GM12878 (cell line): ENCODE data around the gene TRPV3. TPM values are rescaled to one million over a fixed set of nuclear protein-coding genes. Genes with fewer than 3 reads are reported as not detected.

ENCODE experiments used
- BHLHE40 ChIP-seq, 2 experiments: fragments of 450-650 bp in 1 of 2; IDR thresholded peaks; 2 replicates each; pipeline ENCODE4 v1.6.1; 2011 to 2017; ENCODE audit warnings: low read depth in 2 of 2, borderline replicate concordance in 1 of 2, improper control_type of control experiment in 1 of 2, low read length in 1 of 2, mild to moderate bottlenecking in 1 of 2
- ETV6 ChIP-seq, 2 experiments: fragments of 450-650 bp in 1 of 2; IDR thresholded peaks in 1 of 2; conservative IDR thresholded peaks in 1 of 2; 2 replicates each; pipeline ENCODE4 v1.6.1; 2014; ENCODE audit warnings: antibody characterized with exemption in 1 of 2, borderline replicate concordance in 1 of 2, low read depth in 1 of 2, mild to moderate bottlenecking in 1 of 2, moderate library complexity in 1 of 2
- GATAD2B ChIP-seq: fragments of 450-650 bp; conservative IDR thresholded peaks from 2 replicates; pipeline ENCODE4 v1.6.1; 2017; ENCODE audit warnings: low read depth, mild to moderate bottlenecking, moderate library complexity
- JUNB ChIP-seq: IDR thresholded peaks from 2 replicates; pipeline ENCODE4 v1.6.1; 2016; ENCODE audit warnings: antibody characterized with exemption, mild to moderate bottlenecking
- MLLT1 ChIP-seq: fragments of 450-650 bp; IDR thresholded peaks from 2 replicates; pipeline ENCODE4 v1.6.1; 2016; ENCODE audit warnings: mild to moderate bottlenecking
- MTA2 ChIP-seq: fragments of 450-650 bp; IDR thresholded peaks from 2 replicates; pipeline ENCODE4 v1.6.1; 2016; ENCODE audit warnings: low read depth, mild to moderate bottlenecking, moderate library complexity
- MTA3 ChIP-seq: IDR thresholded peaks from 2 replicates; pipeline ENCODE4 v1.6.1; 2012; ENCODE audit warnings: low read length, inconsistent platforms, borderline replicate concordance
- NBN ChIP-seq: fragments of 450-650 bp; IDR thresholded peaks from 2 replicates; pipeline ENCODE4 v1.6.1; 2016
- NR2C2 ChIP-seq: IDR thresholded peaks from 2 replicates; pipeline ENCODE4 v1.6.1; 2011; ENCODE audit warnings: borderline replicate concordance, low read depth; ENCODE audit not compliant: control insufficient read depth, insufficient read length
- SRF ChIP-seq, 2 experiments: IDR thresholded peaks; 2 replicates each; pipeline ENCODE4 v1.6.1; 2011; ENCODE audit warnings: low read depth in 2 of 2, low read length in 2 of 2, mild to moderate bottlenecking in 1 of 2, moderate library complexity in 1 of 2
- ZNF207 ChIP-seq: fragments of 450-650 bp; IDR thresholded peaks from 2 replicates; pipeline ENCODE4 v1.6.1; 2014; ENCODE audit warnings: antibody characterized with exemption, mild to moderate bottlenecking, borderline replicate concordance
- ZNF217 ChIP-seq: fragments of 450-650 bp; IDR thresholded peaks from 2 replicates; pipeline ENCODE4 v1.6.1; 2017; ENCODE audit warnings: antibody characterized with exemption, mild to moderate bottlenecking
- polyA plus RNA-seq, 11 experiments: library from polyadenylated mRNA; depleted of rRNA in 4 of 11; unstranded in 6 of 11; stranded (reverse) in 5 of 11; fragments of >200 nt; fragmentation: Nextera tagmentation in 4 of 11; fragmentation: Illumina TruSeq in 1 of 11; extraction: Ambion mirVana in 4 of 11; extraction: Trizol in 1 of 11; gene quantifications; 1 replicate in 1 of 11; 2 replicates in 10 of 11; pipeline versions ENCODE4 v1.2.1 to v1.2.3, GENCODE V29; 2011 to 2016; ENCODE audit warnings: inconsistent platforms in 2 of 11, missing spikeins in 2 of 11, low read depth in 1 of 11
- total RNA-seq, 4 experiments: library from RNA; depleted of rRNA in 3 of 4; stranded (reverse); fragments of >200 nt in 3 of 4; fragmentation: Illumina TruSeq in 1 of 4; extraction: Trizol in 1 of 4; gene quantifications; 2 replicates each; pipeline versions ENCODE4 v1.2.1 to v1.2.3, GENCODE V29; 2013 to 2021
- TF ChIP-seq, protein P1 (sequence below): fragments of 450-650 bp; IDR thresholded peaks from 2 replicates; pipeline ENCODE4 v1.6.1; 2017; ENCODE audit warnings: mild to moderate bottlenecking, moderate library complexity
- TF ChIP-seq, protein P2 (sequence below): IDR thresholded peaks from 2 replicates; pipeline ENCODE4 v1.6.1; 2011; ENCODE audit warnings: low read depth, low read length, improper control_type of control experiment, borderline replicate concordance
- TF ChIP-seq, protein P3 (sequence below): IDR thresholded peaks from 2 replicates; pipeline ENCODE4 v1.6.1; 2011; ENCODE audit warnings: borderline replicate concordance, low read depth, mild to moderate bottlenecking, moderate library complexity, low read length; ENCODE audit not compliant: insufficient read depth, poor library complexity, severe bottlenecking
- TF ChIP-seq, protein P4 (sequence below): fragments of 450-650 bp; IDR thresholded peaks from 2 replicates; pipeline ENCODE4 v1.6.1; 2016; ENCODE audit warnings: mild to moderate bottlenecking, moderate library complexity, borderline replicate concordance

Gene TRPV3
- total and polyA plus RNA-seq, 10 of the 15 experiments (the other 5 are each of a cell fraction or from before 2014, with no cell fraction given) = 0.52 to 12.0 (median 2.7) TPM

- TF ChIP-seq, protein P1, sequence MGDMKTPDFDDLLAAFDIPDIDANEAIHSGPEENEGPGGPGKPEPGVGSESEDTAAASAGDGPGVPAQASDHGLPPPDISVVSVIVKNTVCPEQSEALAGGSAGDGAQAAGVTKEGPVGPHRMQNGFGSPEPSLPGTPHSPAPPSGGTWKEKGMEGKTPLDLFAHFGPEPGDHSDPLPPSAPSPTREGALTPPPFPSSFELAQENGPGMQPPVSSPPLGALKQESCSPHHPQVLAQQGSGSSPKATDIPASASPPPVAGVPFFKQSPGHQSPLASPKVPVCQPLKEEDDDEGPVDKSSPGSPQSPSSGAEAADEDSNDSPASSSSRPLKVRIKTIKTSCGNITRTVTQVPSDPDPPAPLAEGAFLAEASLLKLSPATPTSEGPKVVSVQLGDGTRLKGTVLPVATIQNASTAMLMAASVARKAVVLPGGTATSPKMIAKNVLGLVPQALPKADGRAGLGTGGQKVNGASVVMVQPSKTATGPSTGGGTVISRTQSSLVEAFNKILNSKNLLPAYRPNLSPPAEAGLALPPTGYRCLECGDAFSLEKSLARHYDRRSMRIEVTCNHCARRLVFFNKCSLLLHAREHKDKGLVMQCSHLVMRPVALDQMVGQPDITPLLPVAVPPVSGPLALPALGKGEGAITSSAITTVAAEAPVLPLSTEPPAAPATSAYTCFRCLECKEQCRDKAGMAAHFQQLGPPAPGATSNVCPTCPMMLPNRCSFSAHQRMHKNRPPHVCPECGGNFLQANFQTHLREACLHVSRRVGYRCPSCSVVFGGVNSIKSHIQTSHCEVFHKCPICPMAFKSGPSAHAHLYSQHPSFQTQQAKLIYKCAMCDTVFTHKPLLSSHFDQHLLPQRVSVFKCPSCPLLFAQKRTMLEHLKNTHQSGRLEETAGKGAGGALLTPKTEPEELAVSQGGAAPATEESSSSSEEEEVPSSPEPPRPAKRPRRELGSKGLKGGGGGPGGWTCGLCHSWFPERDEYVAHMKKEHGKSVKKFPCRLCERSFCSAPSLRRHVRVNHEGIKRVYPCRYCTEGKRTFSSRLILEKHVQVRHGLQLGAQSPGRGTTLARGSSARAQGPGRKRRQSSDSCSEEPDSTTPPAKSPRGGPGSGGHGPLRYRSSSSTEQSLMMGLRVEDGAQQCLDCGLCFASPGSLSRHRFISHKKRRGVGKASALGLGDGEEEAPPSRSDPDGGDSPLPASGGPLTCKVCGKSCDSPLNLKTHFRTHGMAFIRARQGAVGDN = peak; percentile 90
- TF ChIP-seq MTA2 (peak; percentile 64), ZNF207 (no peak; the same call in 1 of the 2 replicates), SRF (IDR thresholded peaks at IDR 0.05; ENCODE audit: low read depth in 2 of 2, low read length in 2 of 2) (peak; percentile 74 to 75), GATAD2B (0 out of 2 replicates have a peak, but pooled peaks have one; percentile 71), ETV6 (conservative IDR thresholded peaks at IDR 0.05 in 1 of 2, IDR thresholded peaks at IDR 0.05 in 1 of 2; ENCODE audit: borderline replicate concordance in 1 of 2, low read depth in 1 of 2) (peak in 1 of 2 experiments; percentile 76; a peak in 1 of 4 replicates), MLLT1 (no peak), NBN (peak; percentile 89; the same call in 1 of the 2 replicates), ZNF217 (no peak), NR2C2 (no peak), MTA3 (no peak; the same call in 1 of the 2 replicates), BHLHE40 (IDR thresholded peaks at IDR 0.05; ENCODE audit: borderline replicate concordance in 1 of 2, low read depth in 2 of 2, low read length in 1 of 2) (peak; percentile 78 to 87; a peak in 3 of 4 replicates), JUNB (no peak; the same call in 1 of the 2 replicates)
- TF ChIP-seq, protein P2, sequence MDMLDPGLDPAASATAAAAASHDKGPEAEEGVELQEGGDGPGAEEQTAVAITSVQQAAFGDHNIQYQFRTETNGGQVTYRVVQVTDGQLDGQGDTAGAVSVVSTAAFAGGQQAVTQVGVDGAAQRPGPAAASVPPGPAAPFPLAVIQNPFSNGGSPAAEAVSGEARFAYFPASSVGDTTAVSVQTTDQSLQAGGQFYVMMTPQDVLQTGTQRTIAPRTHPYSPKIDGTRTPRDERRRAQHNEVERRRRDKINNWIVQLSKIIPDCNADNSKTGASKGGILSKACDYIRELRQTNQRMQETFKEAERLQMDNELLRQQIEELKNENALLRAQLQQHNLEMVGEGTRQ = no peak
- TF ChIP-seq, protein P3, sequence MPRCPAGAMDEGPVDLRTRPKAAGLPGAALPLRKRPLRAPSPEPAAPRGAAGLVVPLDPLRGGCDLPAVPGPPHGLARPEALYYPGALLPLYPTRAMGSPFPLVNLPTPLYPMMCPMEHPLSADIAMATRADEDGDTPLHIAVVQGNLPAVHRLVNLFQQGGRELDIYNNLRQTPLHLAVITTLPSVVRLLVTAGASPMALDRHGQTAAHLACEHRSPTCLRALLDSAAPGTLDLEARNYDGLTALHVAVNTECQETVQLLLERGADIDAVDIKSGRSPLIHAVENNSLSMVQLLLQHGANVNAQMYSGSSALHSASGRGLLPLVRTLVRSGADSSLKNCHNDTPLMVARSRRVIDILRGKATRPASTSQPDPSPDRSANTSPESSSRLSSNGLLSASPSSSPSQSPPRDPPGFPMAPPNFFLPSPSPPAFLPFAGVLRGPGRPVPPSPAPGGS = peak; percentile 82
- TF ChIP-seq, protein P4, sequence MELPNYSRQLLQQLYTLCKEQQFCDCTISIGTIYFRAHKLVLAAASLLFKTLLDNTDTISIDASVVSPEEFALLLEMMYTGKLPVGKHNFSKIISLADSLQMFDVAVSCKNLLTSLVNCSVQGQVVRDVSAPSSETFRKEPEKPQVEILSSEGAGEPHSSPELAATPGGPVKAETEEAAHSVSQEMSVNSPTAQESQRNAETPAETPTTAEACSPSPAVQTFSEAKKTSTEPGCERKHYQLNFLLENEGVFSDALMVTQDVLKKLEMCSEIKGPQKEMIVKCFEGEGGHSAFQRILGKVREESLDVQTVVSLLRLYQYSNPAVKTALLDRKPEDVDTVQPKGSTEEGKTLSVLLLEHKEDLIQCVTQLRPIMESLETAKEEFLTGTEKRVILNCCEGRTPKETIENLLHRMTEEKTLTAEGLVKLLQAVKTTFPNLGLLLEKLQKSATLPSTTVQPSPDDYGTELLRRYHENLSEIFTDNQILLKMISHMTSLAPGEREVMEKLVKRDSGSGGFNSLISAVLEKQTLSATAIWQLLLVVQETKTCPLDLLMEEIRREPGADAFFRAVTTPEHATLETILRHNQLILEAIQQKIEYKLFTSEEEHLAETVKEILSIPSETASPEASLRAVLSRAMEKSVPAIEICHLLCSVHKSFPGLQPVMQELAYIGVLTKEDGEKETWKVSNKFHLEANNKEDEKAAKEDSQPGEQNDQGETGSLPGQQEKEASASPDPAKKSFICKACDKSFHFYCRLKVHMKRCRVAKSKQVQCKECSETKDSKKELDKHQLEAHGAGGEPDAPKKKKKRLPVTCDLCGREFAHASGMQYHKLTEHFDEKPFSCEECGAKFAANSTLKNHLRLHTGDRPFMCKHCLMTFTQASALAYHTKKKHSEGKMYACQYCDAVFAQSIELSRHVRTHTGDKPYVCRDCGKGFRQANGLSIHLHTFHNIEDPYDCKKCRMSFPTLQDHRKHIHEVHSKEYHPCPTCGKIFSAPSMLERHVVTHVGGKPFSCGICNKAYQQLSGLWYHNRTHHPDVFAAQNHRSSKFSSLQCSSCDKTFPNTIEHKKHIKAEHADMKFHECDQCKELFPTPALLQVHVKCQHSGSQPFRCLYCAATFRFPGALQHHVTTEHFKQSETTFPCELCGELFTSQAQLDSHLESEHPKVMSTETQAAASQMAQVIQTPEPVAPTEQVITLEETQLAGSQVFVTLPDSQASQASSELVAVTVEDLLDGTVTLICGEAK = no peak; the same call in 1 of the 2 replicates
Measured at GRCh38 chr17:3558603-3559269, 1.1 kb upstream of the TRPV3 start (continued).
